GM21390 (cell line): ENCODE measurements around the gene NCAM1.
A peak's percentile ranks its signal among the peaks of the same experiment; 100 is the strongest.

ENCODE experiments used
- ATAC-seq: cut with Tn5 transposase; IDR thresholded peaks from one replicate; pipeline ENCODE4 v1.9.1; 2021; ENCODE audit not compliant: unreplicated experiment

Gene NCAM1

GRCh38 chr11:113082341-113082955, 121.2 kb downstream of the NCAM1 start:
- no peak for ATAC-seq

GRCh38 chr11:113083571-113083970, 122.4 kb downstream of the NCAM1 start:
- no peak for ATAC-seq

- ATAC-seq, result no peak
Measured at GRCh38 chr11:113084297-113084696, 123.1 kb downstream of the NCAM1 start.

- no peak for ATAC-seq
Measured at GRCh38 chr11:113085446-113085845, 124.2 kb downstream of the NCAM1 start.

- ATAC-seq, result no peak
Measured at GRCh38 chr11:113087706-113088105, 126.5 kb downstream of the NCAM1 start.

- ATAC-seq, result no peak
Measured at GRCh38 chr11:113090716-113091480, 129.7 kb downstream of the NCAM1 start.

- ATAC-seq, result no peak
Measured at GRCh38 chr11:113091481-113091780, 130.2 kb downstream of the NCAM1 start.

GRCh38 chr11:113096648-113097047, 135.4 kb downstream of the NCAM1 start:
- no peak for ATAC-seq

- ATAC-seq, result no peak
Measured at GRCh38 chr11:113103932-113104690, 142.9 kb downstream of the NCAM1 start.

GRCh38 chr11:113104691-113105251, 143.6 kb downstream of the NCAM1 start:
- no peak for ATAC-seq

GRCh38 chr11:113105592-113105991, 144.4 kb downstream of the NCAM1 start:
- ATAC-seq, result no peak

- ATAC-seq, result no peak
Measured at GRCh38 chr11:113106507-113106906, 145.3 kb downstream of the NCAM1 start.

GRCh38 chr11:113110046-113110445, 148.8 kb downstream of the NCAM1 start:
- no peak for ATAC-seq

- no peak for ATAC-seq
Measured at GRCh38 chr11:113111156-113111555, 149.9 kb downstream of the NCAM1 start.

- ATAC-seq, result no peak
Measured at GRCh38 chr11:113112307-113112706, 151.1 kb downstream of the NCAM1 start.

- ATAC-seq, result peak; percentile 49
Measured at GRCh38 chr11:113113801-113114704, 152.8 kb downstream of the NCAM1 start.

GRCh38 chr11:113114705-113115027, 153.4 kb downstream of the NCAM1 start:
- ATAC-seq, result no peak

- no peak for ATAC-seq
Measured at GRCh38 chr11:113118104-113118503, 156.9 kb downstream of the NCAM1 start.

GRCh38 chr11:113119074-113119473, 157.9 kb downstream of the NCAM1 start:
- no peak for ATAC-seq

- no peak for ATAC-seq
Measured at GRCh38 chr11:113119966-113120736, 158.9 kb downstream of the NCAM1 start.
